Jurkat, Clone E6-1 (cell line): ENCODE measurements around the gene PFDN1.

ENCODE experiments used
- DNase-seq: peaks from one replicate; pipeline ENCODE4 v3.0.0-alpha.2; 2011; ENCODE audit warnings: low read depth, low spot score
- H3K4me3 ChIP-seq: 2 replicates; pipeline ENCODE4 v1.5.1; 2011; ENCODE audit warnings: mild to moderate bottlenecking, low read length, control low read depth, moderate library complexity

Gene PFDN1

DNA sequence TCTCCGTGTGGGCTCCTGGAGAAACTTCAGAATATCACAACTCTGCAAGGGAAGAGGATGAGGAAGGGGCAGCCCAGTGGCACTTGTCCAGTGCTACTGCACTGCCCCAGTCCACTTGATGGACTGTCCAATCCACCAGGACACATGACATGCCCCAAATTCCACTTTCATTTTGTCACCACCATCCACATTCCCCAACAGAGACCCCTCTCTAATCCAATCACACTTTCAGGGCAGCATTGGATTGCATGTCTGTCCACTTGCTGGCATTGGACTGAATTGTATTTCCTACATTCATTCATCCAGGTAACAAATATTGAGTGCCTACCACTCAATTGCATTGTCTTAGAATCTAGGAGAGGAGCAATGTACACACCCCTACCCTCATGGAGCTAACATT, 28.7 kb upstream of the PFDN1 start:
- no peak overlapping the region for H3K4me3 ChIP-seq
- no peak for DNase-seq

GRCh38 chr5:140329739-140330481, 27.0 kb upstream of the PFDN1 start:
- no peak for DNase-seq
- H3K4me3 ChIP-seq = no peak overlapping the region

GRCh38 chr5:140328036-140328764, 25.3 kb upstream of the PFDN1 start:
- DNase-seq = no peak
- no peak overlapping the region for H3K4me3 ChIP-seq

GRCh38 chr5:140327589-140327988, 24.7 kb upstream of the PFDN1 start:
- DNase-seq = no peak
- no peak overlapping the region for H3K4me3 ChIP-seq

GRCh38 chr5:140325486-140325885, 22.6 kb upstream of the PFDN1 start:
- no peak overlapping the region for H3K4me3 ChIP-seq
- no peak for DNase-seq

GRCh38 chr5:140324617-140325241, 21.8 kb upstream of the PFDN1 start:
- no peak overlapping the region for H3K4me3 ChIP-seq
- DNase-seq = no peak

DNA sequence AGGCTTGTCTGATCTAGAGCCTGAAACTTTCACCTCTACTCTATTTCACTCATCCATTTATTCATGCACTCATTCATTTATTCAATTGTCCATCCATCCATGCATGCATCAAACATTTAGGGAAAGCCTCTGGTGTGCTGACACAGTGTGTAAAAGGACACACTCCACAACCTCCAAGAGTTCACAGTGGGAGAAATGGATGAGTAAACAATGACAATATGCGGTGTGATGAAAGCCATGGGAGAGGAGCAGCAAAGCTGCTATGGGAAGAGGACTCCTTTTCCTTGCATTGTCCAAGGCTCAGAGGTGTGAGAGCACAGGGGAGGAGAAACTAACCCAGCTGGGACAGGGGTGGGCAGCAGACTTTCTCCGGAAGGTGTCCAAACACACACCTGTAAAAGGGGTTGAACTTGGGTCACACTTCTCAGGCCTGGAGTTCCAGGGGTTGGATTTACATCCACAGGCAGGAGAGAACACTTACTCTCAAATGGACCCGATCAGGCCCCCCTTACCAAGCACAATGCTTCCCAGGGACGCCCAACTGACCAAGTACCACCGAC, 21.2 kb upstream of the PFDN1 start:
- no peak for DNase-seq
- H3K4me3 ChIP-seq = no peak overlapping the region

- H3K4me3 ChIP-seq = no peak overlapping the region
- no peak for DNase-seq
Observed at GRCh38 chr5:140322751-140323731, 20.1 kb upstream of the PFDN1 start.

DNA sequence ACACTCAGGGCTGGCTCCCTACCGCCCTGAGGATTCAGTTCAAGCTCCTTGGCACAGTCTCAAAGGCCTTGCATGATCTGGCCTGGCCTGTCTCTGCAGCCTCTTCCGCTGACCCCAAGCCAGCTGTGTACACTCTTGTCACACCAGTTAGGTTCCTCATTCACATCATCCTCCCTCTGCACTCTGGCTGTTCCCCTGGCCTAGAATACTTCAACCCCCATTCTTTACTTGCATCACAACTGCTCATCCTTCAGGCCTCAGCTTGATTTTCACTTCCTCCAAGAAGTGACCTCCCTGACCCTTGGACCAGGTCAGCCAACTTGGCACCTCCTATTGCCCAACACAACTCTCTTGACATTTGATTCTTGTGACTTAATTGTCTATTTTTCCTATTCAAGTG, 18.9 kb upstream of the PFDN1 start:
- no peak for DNase-seq
- H3K4me3 ChIP-seq = no peak overlapping the region

GRCh38 chr5:140319833-140320232, 16.9 kb upstream of the PFDN1 start:
- no peak for DNase-seq
- no peak overlapping the region for H3K4me3 ChIP-seq

GRCh38 chr5:140318792-140319191, 15.9 kb upstream of the PFDN1 start:
- no peak overlapping the region for H3K4me3 ChIP-seq
- no peak for DNase-seq

DNA sequence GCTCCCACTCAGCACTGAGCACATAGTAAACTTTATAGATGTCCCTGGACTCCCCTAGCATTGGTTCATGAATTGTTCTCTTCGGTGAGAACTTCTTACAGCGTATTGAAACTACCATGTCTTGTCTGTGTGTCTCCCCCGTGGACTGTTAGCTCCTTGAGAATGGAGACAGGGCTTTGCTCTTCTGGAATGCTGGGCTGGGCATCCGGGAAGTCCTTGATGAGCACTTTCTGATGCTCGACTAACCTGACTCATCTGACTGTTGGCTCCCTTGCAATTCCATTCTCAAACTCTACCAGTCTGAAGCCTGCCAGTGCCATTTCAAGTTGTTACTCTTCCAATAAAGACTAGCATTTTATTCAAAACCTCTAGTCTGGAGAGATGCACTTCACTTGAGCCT, 15.0 kb upstream of the PFDN1 start:
- H3K4me3 ChIP-seq = no peak overlapping the region
- DNase-seq = no peak

DNA sequence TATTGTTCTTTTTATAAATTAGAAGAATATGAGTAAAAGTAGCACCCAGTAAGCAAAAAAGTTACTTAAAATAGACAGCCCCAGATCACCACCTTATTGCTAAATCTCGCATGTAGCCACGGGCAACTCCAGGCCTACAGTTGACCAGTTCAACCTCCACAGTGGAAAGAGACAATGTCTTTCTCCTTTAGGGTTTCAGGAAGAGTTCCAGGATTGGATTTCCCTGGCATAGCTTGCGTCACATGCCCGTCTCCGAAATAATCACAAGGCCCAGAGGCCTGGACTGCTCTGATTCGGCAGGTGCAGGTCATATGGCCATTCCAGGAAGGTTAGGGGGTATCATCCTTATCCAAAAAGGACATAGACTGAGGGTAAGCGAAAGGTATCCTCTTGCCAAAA, 9.9 kb upstream of the PFDN1 start:
- DNase-seq = no peak
- no peak overlapping the region for H3K4me3 ChIP-seq

DNA sequence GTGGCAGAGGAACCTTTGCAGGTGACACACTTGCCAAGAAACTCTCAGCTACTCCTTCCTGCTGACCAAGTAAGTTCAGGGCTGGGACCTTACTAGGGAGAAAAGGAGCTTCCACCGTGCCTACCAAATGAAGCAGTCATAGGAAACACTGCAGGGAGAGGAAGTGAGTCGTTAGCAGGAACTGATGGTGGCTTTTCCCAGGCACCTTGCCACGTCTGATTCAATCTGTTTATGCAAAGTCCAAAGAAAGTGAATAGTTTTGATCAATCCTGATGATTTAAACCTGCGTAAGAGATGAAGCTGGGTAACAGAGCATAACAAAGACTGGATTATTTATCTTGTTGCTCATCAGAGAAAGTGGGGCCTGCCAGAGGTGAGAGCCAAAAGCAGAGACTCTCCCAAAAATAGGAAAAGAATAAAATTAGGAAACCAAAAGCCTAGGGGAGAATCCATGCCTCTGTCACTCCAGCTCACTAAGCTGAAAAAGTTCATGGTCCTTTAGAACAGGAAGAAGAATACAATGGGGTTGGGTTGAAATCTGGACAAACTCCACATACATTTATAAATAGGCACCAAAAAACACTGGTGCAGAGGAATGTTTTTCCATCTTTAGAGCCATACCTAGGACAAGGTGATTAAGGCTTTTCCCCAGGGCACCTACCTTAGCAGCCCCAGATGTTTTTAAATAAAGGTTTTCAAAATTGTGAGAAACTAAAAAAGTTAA, 9.3 kb upstream of the PFDN1 start:
- no peak overlapping the region for H3K4me3 ChIP-seq
- no peak for DNase-seq

GRCh38 chr5:140311011-140311467, 8.1 kb upstream of the PFDN1 start:
- no peak for DNase-seq
- H3K4me3 ChIP-seq = no peak overlapping the region

GRCh38 chr5:140310434-140310833, 7.5 kb upstream of the PFDN1 start:
- no peak for DNase-seq
- H3K4me3 ChIP-seq = no peak overlapping the region

GRCh38 chr5:140309706-140310249, 6.9 kb upstream of the PFDN1 start:
- no peak overlapping the region for H3K4me3 ChIP-seq
- DNase-seq = no peak

GRCh38 chr5:140305471-140305870, 2.6 kb upstream of the PFDN1 start:
- no peak overlapping the region for H3K4me3 ChIP-seq

More at GRCh38 chr5:140305471-140305870, 2.6 kb upstream of the PFDN1 start:
- no peak for DNase-seq
